Vagina (tissue), 2 donors: Measurements from ENCODE around the gene IKZF3. TPM values are rescaled to one million over a fixed set of nuclear protein-coding genes. Genes with fewer than 3 reads are reported as not detected.

Experiments used
- DNase-seq, 2 donors: peaks; one replicate each; pipeline ENCODE4 v3.0.0-alpha.2; 2017; ENCODE audit errors: extremely low spot score in 2 of 2
- H3K27ac ChIP-seq: fragments of 200-600 bp; sonication (generic); one replicate; pipeline ENCODE4 v1.5.1; 2019
- H3K27me3 ChIP-seq: fragments of 200-600 bp; sonication (generic); one replicate; pipeline ENCODE4 v1.5.1; 2019
- H3K36me3 ChIP-seq, 2 donors: fragments of 200-600 bp; sonication (generic); one replicate each; pipeline ENCODE4 v1.5.1; 2017 to 2019
- H3K4me1 ChIP-seq: fragments of 200-600 bp; sonication (generic); one replicate; pipeline ENCODE4 v1.5.1; 2019
- H3K4me3 ChIP-seq, 2 donors: fragments of 200-600 bp; sonication (generic); 1 replicate in 1 of 2; 2 replicates in 1 of 2; pipeline ENCODE4 v1.5.1; 2016 to 2019
- H3K9me3 ChIP-seq: fragments of 200-600 bp; sonication (generic); one replicate; pipeline ENCODE4 v1.5.1; 2019
- CTCF ChIP-seq, 3 experiments: fragments of 450-650 bp in 2 of 3; fragments of 200-600 bp in 1 of 3; sonication (generic) in 1 of 3; IDR thresholded peaks; one replicate each; pipeline ENCODE4 v1.5.1; 2017 to 2019; ENCODE audit warnings: antibody characterized with exemption in 3 of 3, mild to moderate bottlenecking in 2 of 3, moderate library complexity in 2 of 3
- POLR2A ChIP-seq, 2 donors: fragments of 450-650 bp; IDR thresholded peaks; one replicate each; pipeline ENCODE4 v1.6.1; 2017; ENCODE audit warnings: antibody characterized with exemption in 2 of 2, mild to moderate bottlenecking in 2 of 2, moderate library complexity in 2 of 2
- POLR2AphosphoS5 ChIP-seq, 2 donors: sonication (generic); formaldehyde crosslinking; IDR thresholded peaks; one replicate each; pipeline ENCODE4 v1.9.0; 2017; ENCODE audit warnings: antibody characterized with exemption in 2 of 2, mild to moderate bottlenecking in 2 of 2, low read depth in 1 of 2; ENCODE audit not compliant: insufficient read depth in 1 of 2
- intact Hi-C: fragments of 100-400 bp; cut with DNase I; formaldehyde crosslinking; loops from one replicate; pipeline ENCODE4 v1.15.1; 2023
- total RNA-seq: library from RNA; depleted of rRNA; stranded (reverse); fragments of >200 nt; gene quantifications from one replicate; pipeline ENCODE4 v1.2.3, GENCODE V29; 2016

The IKZF3 gene
- total RNA-seq, 1 donor from 2014 or later = 5.9 TPM

GRCh38 chr17:39772987-39773934, 90.9 kb downstream of the IKZF3 start:
- no peaks in the 10 kb centered on the region for H3K27me3 ChIP-seq
- H3K36me3 ChIP-seq = no peaks in the 10 kb centered on the region
- no peak for DNase-seq
- TF ChIP-seq POLR2A (IDR thresholded peaks at IDR 0.05) (no peak), POLR2AphosphoS5 (IDR thresholded peaks at IDR 0.05; ENCODE audit: insufficient read depth in 1 of 2, low read depth in 1 of 2) (no peak), CTCF (IDR thresholded peaks at IDR 0.05) (no peak)
- no peak overlapping the region for H3K27ac ChIP-seq
- H3K4me1 ChIP-seq = no peaks in the 10 kb centered on the region
- no peaks in the 10 kb centered on the region for H3K9me3 ChIP-seq
- intact Hi-C loops = no loop called here
- no peak overlapping the region for H3K4me3 ChIP-seq

- intact Hi-C loops = no loop called here
- Histone ChIP-seq H3K9me3 (no peaks in the 10 kb centered on the region), H3K4me1 (no peaks in the 10 kb centered on the region), H3K36me3 (no peaks in the 10 kb centered on the region), H3K27me3 (no peaks in the 10 kb centered on the region), H3K4me3 (no peak overlapping the region), H3K27ac (no peak overlapping the region)
- DNase-seq = no peak
- no peak for TF ChIP-seq POLR2A (IDR thresholded peaks at IDR 0.05)
- no peak for TF ChIP-seq CTCF (IDR thresholded peaks at IDR 0.05)
- TF ChIP-seq POLR2AphosphoS5 (IDR thresholded peaks at IDR 0.05; ENCODE audit: insufficient read depth in 1 of 2, low read depth in 1 of 2) = no peak
Measured at GRCh38 chr17:39772415-39772814, 91.7 kb downstream of the IKZF3 start.

GRCh38 chr17:39769974-39770587, 94.0 kb downstream of the IKZF3 start:
- Histone ChIP-seq H3K9me3 (no peaks in the 10 kb centered on the region), H3K27me3 (no peaks in the 10 kb centered on the region), H3K4me3 (no peak overlapping the region), H3K27ac (no peak overlapping the region), H3K36me3 (no peaks in the 10 kb centered on the region), H3K4me1 (no peaks in the 10 kb centered on the region)
- DNase-seq = no peak
- intact Hi-C loops = no loop called here
- no peak for TF ChIP-seq CTCF (IDR thresholded peaks at IDR 0.05)
- no peak for TF ChIP-seq POLR2A (IDR thresholded peaks at IDR 0.05)
- TF ChIP-seq POLR2AphosphoS5 (IDR thresholded peaks at IDR 0.05; ENCODE audit: insufficient read depth in 1 of 2, low read depth in 1 of 2) = peak in 1 of 2 donors; percentile 78

- H3K4me1 ChIP-seq = no peaks in the 10 kb centered on the region
- no peaks in the 10 kb centered on the region for H3K36me3 ChIP-seq
- DNase-seq = no peak
- no peak overlapping the region for H3K4me3 ChIP-seq
- intact Hi-C loops = no loop called here
- H3K27ac ChIP-seq = no peak overlapping the region
- TF ChIP-seq CTCF (IDR thresholded peaks at IDR 0.05) (no peak), POLR2AphosphoS5 (IDR thresholded peaks at IDR 0.05; ENCODE audit: insufficient read depth in 1 of 2, low read depth in 1 of 2) (no peak), POLR2A (IDR thresholded peaks at IDR 0.05) (no peak)
- no peaks in the 10 kb centered on the region for H3K27me3 ChIP-seq
- no peaks in the 10 kb centered on the region for H3K9me3 ChIP-seq
Measured at GRCh38 chr17:39767147-39767546, 97.0 kb downstream of the IKZF3 start.

GRCh38 chr17:39765766-39766165, 98.3 kb downstream of the IKZF3 start:
- Histone ChIP-seq H3K36me3 (no peaks in the 10 kb centered on the region), H3K27me3 (no peaks in the 10 kb centered on the region), H3K9me3 (no peaks in the 10 kb centered on the region), H3K4me3 (no peak overlapping the region), H3K4me1 (no peaks in the 10 kb centered on the region), H3K27ac (no peak overlapping the region)
- intact Hi-C loops = no loop called here
- peak in 1 of 2 donors; percentile 72 for DNase-seq
- no peak for TF ChIP-seq CTCF (IDR thresholded peaks at IDR 0.05)
- TF ChIP-seq POLR2A (IDR thresholded peaks at IDR 0.05) = no peak
- no peak for TF ChIP-seq POLR2AphosphoS5 (IDR thresholded peaks at IDR 0.05; ENCODE audit: insufficient read depth in 1 of 2, low read depth in 1 of 2)
